Parathyroid adenoma (tissue), 2 donors: ENCODE results near the gene TENT5C.

Experiments used
- H2AFZ ChIP-seq: fragments of 300-600 bp; sonication (generic); one replicate; pipeline ENCODE4 v1.7.0; 2017; ENCODE audit warnings: antibody characterized with exemption, mild to moderate bottlenecking
- H3K27ac ChIP-seq: fragments of 300-600 bp; sonication (generic); one replicate; pipeline ENCODE4 v1.7.0; 2017
- H3K27me3 ChIP-seq: fragments of 300-600 bp; sonication (generic); one replicate; pipeline ENCODE4 v1.7.0; 2017; ENCODE audit warnings: low read length; ENCODE audit not compliant: control insufficient read depth, insufficient read depth
- H3K36me3 ChIP-seq: fragments of 300-600 bp; sonication (generic); one replicate; pipeline ENCODE4 v1.7.0; 2017; ENCODE audit warnings: low read length; ENCODE audit not compliant: control insufficient read depth, insufficient read depth
- H3K4me1 ChIP-seq: fragments of 300-600 bp; sonication (generic); one replicate; pipeline ENCODE4 v1.7.0; 2017; ENCODE audit warnings: control low read depth
- H3K4me2 ChIP-seq: fragments of 300-600 bp; sonication (generic); one replicate; pipeline ENCODE4 v1.7.0; 2017; ENCODE audit warnings: low read length
- H3K4me3 ChIP-seq: fragments of 300-600 bp; sonication (generic); one replicate; pipeline ENCODE4 v1.7.0; 2017; ENCODE audit warnings: low read depth, low read length
- H3K79me2 ChIP-seq: fragments of 300-600 bp; sonication (generic); one replicate; pipeline ENCODE4 v1.7.0; 2017; ENCODE audit warnings: control low read depth
- H3K9ac ChIP-seq: fragments of 300-600 bp; sonication (generic); one replicate; pipeline ENCODE4 v1.7.0; 2017; ENCODE audit warnings: mild to moderate bottlenecking
- H3K9me3 ChIP-seq: fragments of 300-600 bp; sonication (generic); one replicate; pipeline ENCODE4 v1.7.0; 2017; ENCODE audit warnings: low read length; ENCODE audit not compliant: control insufficient read depth
- TF ChIP-seq, protein P1 (sequence below): fragments of 300-600 bp; sonication (generic); IDR thresholded peaks from one replicate; pipeline ENCODE4 v1.7.0; 2017; ENCODE audit warnings: antibody characterized with exemption, mild to moderate bottlenecking
- donor health status: primary hyperparathyroidism.

TENT5C gene

DNA sequence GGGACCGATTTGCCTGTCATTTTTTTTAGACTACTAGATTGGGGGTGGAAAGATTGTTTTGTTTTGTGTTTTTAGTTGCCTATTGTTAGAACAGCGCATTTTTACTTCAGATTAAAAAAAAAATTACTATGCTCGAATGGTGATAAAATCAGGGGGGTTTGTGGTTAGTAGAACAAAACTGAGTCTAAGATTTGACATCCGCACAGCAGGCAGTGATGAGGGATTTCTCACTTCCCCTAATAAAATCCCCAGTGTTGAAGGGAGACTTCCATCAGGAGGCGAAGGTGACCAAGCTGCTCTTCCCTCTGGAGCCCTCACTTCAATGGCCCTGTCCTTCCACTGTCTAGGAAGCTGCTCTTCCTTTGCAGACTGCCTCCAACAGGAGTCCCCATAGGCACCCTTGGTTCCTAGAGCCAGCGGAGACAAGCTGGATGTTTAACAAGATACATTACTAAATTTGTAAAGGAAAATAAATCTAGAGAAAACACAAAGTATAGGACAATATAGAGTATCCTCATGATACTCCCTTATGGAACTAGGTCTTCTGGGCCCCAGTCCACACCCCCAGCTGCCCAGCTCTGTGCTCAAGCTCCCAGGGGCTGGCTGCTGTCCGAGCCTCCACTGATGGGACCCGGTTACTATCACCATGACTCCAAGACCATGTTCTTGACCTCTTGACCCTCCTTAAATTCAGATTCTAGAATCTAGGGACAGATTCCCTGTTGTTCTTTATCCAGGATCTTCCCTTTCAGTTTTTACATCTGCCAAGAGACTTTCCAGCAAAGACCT is 31.0 kb downstream of the TENT5C start:
- Histone ChIP-seq H2AFZ (no peak overlapping the region), H3K27me3 (no peaks in the 10 kb centered on the region), H3K36me3 (no peaks in the 10 kb centered on the region), H3K9ac (no peak overlapping the region), H3K9me3 (no peaks in the 10 kb centered on the region), H3K4me3 (no peak overlapping the region), H3K27ac (no peak overlapping the region), H3K4me1 (no peaks in the 10 kb centered on the region), H3K79me2 (no peaks in the 10 kb centered on the region), H3K4me2 (no peak overlapping the region)
- TF ChIP-seq, protein P1, sequence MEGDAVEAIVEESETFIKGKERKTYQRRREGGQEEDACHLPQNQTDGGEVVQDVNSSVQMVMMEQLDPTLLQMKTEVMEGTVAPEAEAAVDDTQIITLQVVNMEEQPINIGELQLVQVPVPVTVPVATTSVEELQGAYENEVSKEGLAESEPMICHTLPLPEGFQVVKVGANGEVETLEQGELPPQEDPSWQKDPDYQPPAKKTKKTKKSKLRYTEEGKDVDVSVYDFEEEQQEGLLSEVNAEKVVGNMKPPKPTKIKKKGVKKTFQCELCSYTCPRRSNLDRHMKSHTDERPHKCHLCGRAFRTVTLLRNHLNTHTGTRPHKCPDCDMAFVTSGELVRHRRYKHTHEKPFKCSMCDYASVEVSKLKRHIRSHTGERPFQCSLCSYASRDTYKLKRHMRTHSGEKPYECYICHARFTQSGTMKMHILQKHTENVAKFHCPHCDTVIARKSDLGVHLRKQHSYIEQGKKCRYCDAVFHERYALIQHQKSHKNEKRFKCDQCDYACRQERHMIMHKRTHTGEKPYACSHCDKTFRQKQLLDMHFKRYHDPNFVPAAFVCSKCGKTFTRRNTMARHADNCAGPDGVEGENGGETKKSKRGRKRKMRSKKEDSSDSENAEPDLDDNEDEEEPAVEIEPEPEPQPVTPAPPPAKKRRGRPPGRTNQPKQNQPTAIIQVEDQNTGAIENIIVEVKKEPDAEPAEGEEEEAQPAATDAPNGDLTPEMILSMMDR: no peak

DNA sequence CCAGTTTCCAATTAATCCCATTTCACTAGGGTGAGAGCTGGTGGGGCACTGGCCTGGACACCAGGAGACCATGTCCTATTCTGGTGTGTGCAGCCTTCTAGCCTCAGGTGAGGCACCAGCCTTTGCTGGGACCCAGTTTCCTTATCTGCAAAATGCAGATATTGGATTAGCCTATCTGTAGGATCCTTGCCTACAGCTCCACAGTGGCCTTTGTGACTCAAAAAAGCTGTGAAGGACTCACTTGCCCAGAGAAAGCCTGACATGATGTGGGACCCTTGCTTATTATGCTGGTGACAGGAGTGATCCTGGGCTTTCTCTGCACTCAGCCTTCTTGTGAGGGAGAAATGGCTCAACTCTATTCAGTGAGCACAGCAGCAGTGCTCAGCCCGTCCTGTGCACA is 32.3 kb downstream of the TENT5C start:
- no peak overlapping the region for H3K9ac ChIP-seq
- no peaks in the 10 kb centered on the region for H3K79me2 ChIP-seq
- TF ChIP-seq, protein P1: no peak
- no peak overlapping the region for H3K4me3 ChIP-seq
- no peaks in the 10 kb centered on the region for H3K9me3 ChIP-seq
- no peak overlapping the region for H3K4me2 ChIP-seq
- no peaks in the 10 kb centered on the region for H3K27me3 ChIP-seq
- no peak overlapping the region for H3K27ac ChIP-seq
- no peaks in the 10 kb centered on the region for H3K36me3 ChIP-seq
- H3K4me1 ChIP-seq: no peaks in the 10 kb centered on the region
- no peak overlapping the region for H2AFZ ChIP-seq

DNA sequence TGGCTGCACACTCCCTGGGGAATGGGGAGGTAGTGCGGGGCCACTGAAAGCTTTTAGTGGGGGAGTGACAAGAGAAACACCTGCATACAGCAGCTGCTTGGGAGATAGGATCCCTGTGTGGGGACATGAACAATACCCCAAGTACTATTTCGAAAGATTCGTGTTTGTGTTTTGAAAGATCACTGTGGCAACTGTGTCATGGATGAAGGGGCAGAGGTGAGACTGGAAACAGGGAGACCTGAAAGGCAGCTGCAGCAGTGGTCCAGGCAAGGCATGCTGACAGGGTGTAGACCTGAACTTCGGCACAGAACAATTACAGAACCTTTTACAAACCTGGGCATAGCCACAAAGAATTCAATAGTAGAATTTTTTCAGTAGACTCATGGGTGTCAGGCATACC is 32.9 kb downstream of the TENT5C start:
- no peak overlapping the region for H3K4me2 ChIP-seq
- no peak overlapping the region for H3K4me3 ChIP-seq
- H2AFZ ChIP-seq: no peak overlapping the region
- TF ChIP-seq, protein P1: no peak
- no peaks in the 10 kb centered on the region for H3K4me1 ChIP-seq
- H3K27me3 ChIP-seq: no peaks in the 10 kb centered on the region
- H3K9me3 ChIP-seq: no peaks in the 10 kb centered on the region
- no peak overlapping the region for H3K27ac ChIP-seq
- H3K9ac ChIP-seq: no peak overlapping the region
- no peaks in the 10 kb centered on the region for H3K36me3 ChIP-seq
- H3K79me2 ChIP-seq: no peaks in the 10 kb centered on the region

DNA sequence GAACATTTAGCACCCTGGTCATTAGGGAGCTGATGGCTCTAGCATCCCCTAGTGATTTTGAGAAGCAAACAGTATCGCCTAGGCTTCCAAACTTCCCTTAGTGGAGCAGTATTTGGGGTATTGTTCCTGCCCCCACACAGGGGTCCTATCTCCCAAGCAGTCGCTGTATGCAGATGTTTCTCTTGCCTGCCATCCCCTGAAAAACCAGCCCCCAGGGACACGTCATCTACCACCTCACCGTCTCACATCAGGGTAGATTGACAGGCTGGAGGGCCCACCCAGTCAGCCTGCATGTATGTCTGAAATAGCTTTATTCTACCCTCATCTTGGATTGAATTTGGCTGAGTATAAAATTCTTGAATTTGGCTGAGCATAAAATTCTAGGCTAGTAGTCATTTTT is 33.9 kb downstream of the TENT5C start:
- no peak overlapping the region for H3K4me3 ChIP-seq
- TF ChIP-seq, protein P1: no peak
- no peaks in the 10 kb centered on the region for H3K79me2 ChIP-seq
- no peaks in the 10 kb centered on the region for H3K9me3 ChIP-seq
- no peaks in the 10 kb centered on the region for H3K36me3 ChIP-seq
- no peak overlapping the region for H3K9ac ChIP-seq
- H3K27me3 ChIP-seq: no peaks in the 10 kb centered on the region
- no peak overlapping the region for H3K27ac ChIP-seq
- no peak overlapping the region for H2AFZ ChIP-seq
- no peaks in the 10 kb centered on the region for H3K4me1 ChIP-seq
- no peak overlapping the region for H3K4me2 ChIP-seq

DNA sequence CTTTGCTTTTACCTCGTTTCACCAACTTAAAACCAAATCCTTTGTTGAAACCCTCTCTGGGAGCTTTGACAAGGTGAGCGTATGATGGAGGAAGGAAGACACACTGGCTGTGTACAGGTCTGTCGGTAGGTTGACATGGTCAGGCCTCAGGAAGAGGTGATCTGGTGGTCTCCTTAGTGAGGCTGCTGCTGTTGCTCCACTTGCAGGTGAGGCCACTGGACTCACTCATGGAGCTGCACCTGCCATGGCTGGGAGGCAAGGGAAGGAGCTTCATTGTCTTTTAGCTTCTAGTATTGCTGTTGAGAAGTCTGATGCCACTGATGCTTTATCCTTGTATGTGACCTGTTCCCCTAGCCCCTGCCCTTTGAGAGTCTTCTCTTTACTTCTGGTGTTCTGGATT is 35.7 kb downstream of the TENT5C start:
- no peak overlapping the region for H2AFZ ChIP-seq
- H3K4me1 ChIP-seq: no peaks in the 10 kb centered on the region
- TF ChIP-seq, protein P1: no peak
- H3K79me2 ChIP-seq: no peaks in the 10 kb centered on the region
- no peaks in the 10 kb centered on the region for H3K27me3 ChIP-seq
- no peak overlapping the region for H3K4me2 ChIP-seq
- H3K4me3 ChIP-seq: no peak overlapping the region
- no peak overlapping the region for H3K27ac ChIP-seq
- H3K9ac ChIP-seq: no peak overlapping the region
- H3K36me3 ChIP-seq: no peaks in the 10 kb centered on the region
- no peaks in the 10 kb centered on the region for H3K9me3 ChIP-seq
